ENCODE measurements around the gene CDK17.

CDK17 gene

DNA sequence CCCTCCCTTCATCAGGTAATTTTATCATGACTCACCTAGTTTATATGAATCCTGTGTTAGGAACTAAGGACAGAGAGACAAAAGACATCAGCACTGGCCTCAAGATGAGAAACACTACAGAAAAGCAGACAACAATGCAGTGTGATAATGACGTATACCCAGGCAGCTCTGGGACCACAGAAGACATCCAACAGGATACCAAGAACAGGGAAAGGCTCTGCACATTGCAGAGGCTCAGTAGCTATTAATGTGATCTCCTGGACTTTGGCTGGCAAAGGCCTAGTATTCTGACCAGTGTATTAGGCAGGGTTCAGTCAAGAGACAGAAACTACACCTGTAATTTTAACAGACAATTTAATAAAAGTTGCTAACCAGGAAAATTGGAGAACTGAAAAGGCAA, 39.7 kb downstream of the CDK17 start:
- no peak for TF ChIP-seq POLR2AphosphoS5 (IDR thresholded peaks at IDR 0.05; ENCODE audit: low read depth, low read length)
- TF ChIP-seq SIN3A (IDR thresholded peaks at IDR 0.05; ENCODE audit: borderline replicate concordance, insufficient read depth, low read length) = no peak
- no peak for TF ChIP-seq FOXP2 (optimal IDR thresholded peaks at IDR 0.05; ENCODE audit: borderline replicate concordance, extremely low read depth, extremely low read length, insufficient read depth)
- TF ChIP-seq, protein P1, sequence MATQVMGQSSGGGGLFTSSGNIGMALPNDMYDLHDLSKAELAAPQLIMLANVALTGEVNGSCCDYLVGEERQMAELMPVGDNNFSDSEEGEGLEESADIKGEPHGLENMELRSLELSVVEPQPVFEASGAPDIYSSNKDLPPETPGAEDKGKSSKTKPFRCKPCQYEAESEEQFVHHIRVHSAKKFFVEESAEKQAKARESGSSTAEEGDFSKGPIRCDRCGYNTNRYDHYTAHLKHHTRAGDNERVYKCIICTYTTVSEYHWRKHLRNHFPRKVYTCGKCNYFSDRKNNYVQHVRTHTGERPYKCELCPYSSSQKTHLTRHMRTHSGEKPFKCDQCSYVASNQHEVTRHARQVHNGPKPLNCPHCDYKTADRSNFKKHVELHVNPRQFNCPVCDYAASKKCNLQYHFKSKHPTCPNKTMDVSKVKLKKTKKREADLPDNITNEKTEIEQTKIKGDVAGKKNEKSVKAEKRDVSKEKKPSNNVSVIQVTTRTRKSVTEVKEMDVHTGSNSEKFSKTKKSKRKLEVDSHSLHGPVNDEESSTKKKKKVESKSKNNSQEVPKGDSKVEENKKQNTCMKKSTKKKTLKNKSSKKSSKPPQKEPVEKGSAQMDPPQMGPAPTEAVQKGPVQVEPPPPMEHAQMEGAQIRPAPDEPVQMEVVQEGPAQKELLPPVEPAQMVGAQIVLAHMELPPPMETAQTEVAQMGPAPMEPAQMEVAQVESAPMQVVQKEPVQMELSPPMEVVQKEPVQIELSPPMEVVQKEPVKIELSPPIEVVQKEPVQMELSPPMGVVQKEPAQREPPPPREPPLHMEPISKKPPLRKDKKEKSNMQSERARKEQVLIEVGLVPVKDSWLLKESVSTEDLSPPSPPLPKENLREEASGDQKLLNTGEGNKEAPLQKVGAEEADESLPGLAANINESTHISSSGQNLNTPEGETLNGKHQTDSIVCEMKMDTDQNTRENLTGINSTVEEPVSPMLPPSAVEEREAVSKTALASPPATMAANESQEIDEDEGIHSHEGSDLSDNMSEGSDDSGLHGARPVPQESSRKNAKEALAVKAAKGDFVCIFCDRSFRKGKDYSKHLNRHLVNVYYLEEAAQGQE (IDR thresholded peaks at IDR 0.05; ENCODE audit: insufficient read depth in 1 of 2, low read depth in 2 of 2, low read length in 2 of 2) = no peak
- TF ChIP-seq TAF1 (IDR thresholded peaks at IDR 0.05; ENCODE audit: borderline replicate concordance, insufficient read depth, low read length) = no peak

GRCh38 chr12:96359328-96359727, 40.9 kb downstream of the CDK17 start:
- TF ChIP-seq POLR2AphosphoS5 (IDR thresholded peaks at IDR 0.05; ENCODE audit: low read depth, low read length) = no peak

DNA sequence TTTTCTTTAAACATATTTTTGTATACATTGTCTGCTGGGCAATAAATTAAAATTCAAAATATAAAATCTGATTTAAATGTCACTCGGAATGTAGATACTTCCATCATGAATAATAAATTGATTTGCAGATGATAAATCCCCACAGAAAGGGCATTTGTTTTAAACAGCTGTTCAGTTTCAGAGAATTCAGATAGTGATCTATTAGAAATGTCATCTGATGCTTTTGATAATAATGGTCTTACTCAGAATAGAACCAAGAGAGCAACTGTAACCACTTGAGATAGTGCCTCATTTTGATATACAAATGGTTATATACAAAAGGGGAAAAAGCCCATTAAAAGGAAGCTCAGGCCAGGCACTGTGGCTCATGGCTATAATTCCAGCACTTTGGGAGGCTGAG, 43.4 kb downstream of the CDK17 start:
- TF ChIP-seq TAF1 (IDR thresholded peaks at IDR 0.05; ENCODE audit: borderline replicate concordance, insufficient read depth, low read length) (no peak), SIN3A (IDR thresholded peaks at IDR 0.05; ENCODE audit: borderline replicate concordance, insufficient read depth, low read length) (no peak), POLR2AphosphoS5 (IDR thresholded peaks at IDR 0.05; ENCODE audit: low read depth, low read length) (no peak), FOXP2 (optimal IDR thresholded peaks at IDR 0.05; ENCODE audit: borderline replicate concordance, extremely low read depth, extremely low read length, insufficient read depth) (no peak)
- TF ChIP-seq, protein P1 (IDR thresholded peaks at IDR 0.05; ENCODE audit: insufficient read depth in 1 of 2, low read depth in 2 of 2, low read length in 2 of 2) = no peak

DNA sequence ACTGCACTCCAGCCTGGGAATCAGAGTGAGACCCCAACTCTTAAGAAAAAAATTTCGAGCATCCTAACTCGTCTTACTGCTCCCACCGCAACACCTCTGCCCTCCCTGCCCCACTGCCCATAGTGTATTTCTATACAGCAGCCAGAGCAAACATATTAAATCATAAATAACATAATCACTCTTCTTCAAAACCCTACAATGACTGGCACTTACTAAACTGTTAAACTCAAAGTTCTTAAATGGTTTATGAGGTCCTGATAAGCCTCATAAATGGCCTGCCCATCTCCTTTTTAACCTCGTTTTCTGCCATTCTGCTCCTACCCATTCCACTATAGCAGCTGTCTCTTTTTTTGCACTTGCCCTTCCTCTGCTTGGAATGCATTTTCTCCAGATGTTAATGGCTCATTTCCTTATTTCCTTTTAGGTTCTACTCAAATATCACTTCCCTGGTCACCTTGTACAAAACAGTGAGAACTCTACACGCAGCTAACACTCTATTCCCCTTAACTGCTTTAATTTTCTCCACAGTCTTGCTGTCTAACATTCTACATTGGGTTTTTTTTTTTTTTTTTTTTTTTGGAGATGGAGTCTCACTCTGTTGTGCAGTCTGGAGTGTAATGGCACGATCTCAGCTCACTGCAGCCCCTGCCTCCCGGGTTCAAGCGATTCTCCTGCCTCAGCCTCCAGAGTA, 45.2 kb downstream of the CDK17 start:
- TF ChIP-seq FOXP2 (optimal IDR thresholded peaks at IDR 0.05; ENCODE audit: borderline replicate concordance, extremely low read depth, extremely low read length, insufficient read depth) = no peak
- no peak for TF ChIP-seq SIN3A (IDR thresholded peaks at IDR 0.05; ENCODE audit: borderline replicate concordance, insufficient read depth, low read length)
- no peak for TF ChIP-seq POLR2AphosphoS5 (IDR thresholded peaks at IDR 0.05; ENCODE audit: low read depth, low read length)
- TF ChIP-seq TAF1 (IDR thresholded peaks at IDR 0.05; ENCODE audit: borderline replicate concordance, insufficient read depth, low read length) = no peak
- TF ChIP-seq, protein P1 (IDR thresholded peaks at IDR 0.05; ENCODE audit: insufficient read depth in 1 of 2, low read depth in 2 of 2, low read length in 2 of 2) = no peak

DNA sequence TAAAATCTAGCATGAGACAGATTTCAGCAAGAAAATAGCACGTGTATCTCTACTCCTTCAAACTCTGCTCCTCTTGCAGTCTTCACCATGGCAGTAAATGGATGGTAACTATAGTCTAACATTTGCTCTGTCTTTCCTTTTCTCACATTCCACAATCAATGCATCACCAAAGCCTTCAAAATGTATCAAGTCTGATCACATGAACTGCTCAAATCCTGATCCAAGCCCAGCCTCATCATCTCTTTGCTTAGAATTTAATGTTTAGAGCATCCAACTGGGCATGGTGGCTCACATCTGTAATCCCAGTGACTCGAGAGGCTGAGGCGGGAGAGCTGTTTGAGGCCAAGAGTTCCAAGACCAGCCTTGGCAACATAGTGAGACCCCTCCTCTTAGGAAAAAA, 45.9 kb downstream of the CDK17 start:
- TF ChIP-seq, protein P1 (IDR thresholded peaks at IDR 0.05; ENCODE audit: insufficient read depth in 1 of 2, low read depth in 2 of 2, low read length in 2 of 2) = no peak
- TF ChIP-seq POLR2AphosphoS5 (IDR thresholded peaks at IDR 0.05; ENCODE audit: low read depth, low read length) (no peak), TAF1 (IDR thresholded peaks at IDR 0.05; ENCODE audit: borderline replicate concordance, insufficient read depth, low read length) (no peak)
